ENCODE results near the gene TYK2.

The TYK2 gene

DNA sequence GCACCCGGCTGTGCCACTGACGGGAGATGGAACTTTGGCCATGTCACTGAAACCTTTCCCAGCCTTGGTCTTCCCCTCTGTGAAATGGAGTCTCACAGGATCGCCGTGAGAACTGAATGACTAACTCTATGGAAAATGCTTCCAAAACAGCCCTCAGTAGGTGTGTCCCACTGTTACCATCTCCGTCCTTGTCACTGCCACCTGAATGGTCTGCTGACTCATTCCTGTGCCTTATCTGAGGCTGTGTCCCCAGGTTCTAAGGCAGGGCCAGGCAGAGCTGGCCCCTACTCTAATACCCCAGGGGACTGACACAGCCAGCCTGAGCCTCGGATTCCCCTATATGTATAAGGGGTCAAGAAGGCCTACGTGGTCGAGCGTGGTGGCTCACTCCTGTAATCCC lies 18.4 kb upstream of the TYK2 start:
- no peak overlapping the region for H3K4me3 ChIP-seq (ENCODE audit: low read length)
- TF ChIP-seq, protein P1, sequence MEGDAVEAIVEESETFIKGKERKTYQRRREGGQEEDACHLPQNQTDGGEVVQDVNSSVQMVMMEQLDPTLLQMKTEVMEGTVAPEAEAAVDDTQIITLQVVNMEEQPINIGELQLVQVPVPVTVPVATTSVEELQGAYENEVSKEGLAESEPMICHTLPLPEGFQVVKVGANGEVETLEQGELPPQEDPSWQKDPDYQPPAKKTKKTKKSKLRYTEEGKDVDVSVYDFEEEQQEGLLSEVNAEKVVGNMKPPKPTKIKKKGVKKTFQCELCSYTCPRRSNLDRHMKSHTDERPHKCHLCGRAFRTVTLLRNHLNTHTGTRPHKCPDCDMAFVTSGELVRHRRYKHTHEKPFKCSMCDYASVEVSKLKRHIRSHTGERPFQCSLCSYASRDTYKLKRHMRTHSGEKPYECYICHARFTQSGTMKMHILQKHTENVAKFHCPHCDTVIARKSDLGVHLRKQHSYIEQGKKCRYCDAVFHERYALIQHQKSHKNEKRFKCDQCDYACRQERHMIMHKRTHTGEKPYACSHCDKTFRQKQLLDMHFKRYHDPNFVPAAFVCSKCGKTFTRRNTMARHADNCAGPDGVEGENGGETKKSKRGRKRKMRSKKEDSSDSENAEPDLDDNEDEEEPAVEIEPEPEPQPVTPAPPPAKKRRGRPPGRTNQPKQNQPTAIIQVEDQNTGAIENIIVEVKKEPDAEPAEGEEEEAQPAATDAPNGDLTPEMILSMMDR (IDR thresholded peaks at IDR 0.05; ENCODE audit: insufficient read depth, low read depth, low read length, missing control alignments), result no peak
- no peak for DNase-seq (ENCODE audit: low read depth)

DNA sequence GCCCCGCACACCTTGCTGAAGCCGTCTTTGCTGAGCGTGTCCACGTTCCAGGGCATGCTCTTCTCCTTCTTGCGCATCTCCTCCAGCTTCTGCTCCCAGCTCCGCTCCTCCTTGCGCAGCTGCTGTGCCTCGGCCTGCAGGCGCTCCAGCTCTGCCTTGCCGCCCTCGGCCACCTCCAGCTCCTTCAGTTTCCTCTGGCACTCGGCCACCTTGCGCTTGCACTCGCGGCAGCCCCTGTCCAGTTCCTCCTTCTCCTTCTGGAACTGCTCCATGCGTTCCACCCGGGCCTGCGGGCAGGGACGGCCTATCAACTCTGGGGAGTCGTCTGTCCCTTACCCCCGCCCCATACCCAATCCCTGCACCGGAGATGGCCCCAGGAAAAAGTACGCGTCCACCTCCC lies 15.5 kb upstream of the TYK2 start:
- DNase-seq (ENCODE audit: low read depth), result no peak
- no peak overlapping the region for H3K4me3 ChIP-seq (ENCODE audit: low read length)
- TF ChIP-seq, protein P1 (IDR thresholded peaks at IDR 0.05; ENCODE audit: insufficient read depth, low read depth, low read length, missing control alignments), result no peak

DNA sequence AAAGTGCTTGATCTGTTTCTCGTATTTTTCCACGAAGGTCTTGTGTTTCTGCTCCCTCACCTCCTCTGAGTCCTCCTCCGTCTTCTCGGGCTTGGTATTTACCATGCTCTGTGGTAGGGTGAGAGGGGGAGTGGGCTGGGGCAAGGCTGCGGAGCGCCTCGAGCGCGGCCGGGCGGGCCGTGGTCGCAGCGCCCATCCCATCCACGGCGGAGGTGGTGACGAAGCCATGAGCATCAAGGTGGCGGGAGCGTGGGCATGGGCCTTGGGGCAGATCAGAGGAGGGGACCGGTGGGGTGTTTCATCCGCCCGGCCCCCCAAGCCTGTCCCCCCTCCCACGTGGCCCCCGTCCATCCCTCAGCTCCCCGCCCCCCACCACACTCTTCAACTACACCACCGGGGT lies 15.1 kb upstream of the TYK2 start:
- TF ChIP-seq, protein P1 (IDR thresholded peaks at IDR 0.05; ENCODE audit: insufficient read depth, low read depth, low read length, missing control alignments), result no peak
- H3K4me3 ChIP-seq (ENCODE audit: low read length), result no peak overlapping the region
- no peak for DNase-seq (ENCODE audit: low read depth)

DNA sequence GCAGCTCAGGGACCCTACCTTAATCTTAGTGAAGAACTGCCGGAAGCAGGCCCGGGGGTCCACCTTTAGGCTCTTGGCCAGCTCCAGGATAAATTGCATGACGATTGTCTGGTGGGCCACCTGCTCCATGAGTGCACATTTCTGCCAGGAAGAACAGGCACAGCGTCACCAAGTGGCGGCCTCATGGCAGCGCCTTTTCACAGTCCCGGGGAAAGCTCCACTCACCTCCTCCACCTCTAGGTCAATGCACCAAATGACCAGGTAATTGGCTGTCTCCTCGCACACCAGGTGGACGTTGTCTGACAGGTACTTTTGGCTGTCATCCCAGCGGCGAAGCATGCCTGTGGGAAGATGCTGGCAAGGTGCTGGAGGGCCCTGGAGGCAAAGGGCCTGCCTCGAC lies 14.6 kb upstream of the TYK2 start:
- TF ChIP-seq, protein P1 (IDR thresholded peaks at IDR 0.05; ENCODE audit: insufficient read depth, low read depth, low read length, missing control alignments), result no peak
- no peak overlapping the region for H3K4me3 ChIP-seq (ENCODE audit: low read length)
- DNase-seq (ENCODE audit: low read depth), result no peak

DNA sequence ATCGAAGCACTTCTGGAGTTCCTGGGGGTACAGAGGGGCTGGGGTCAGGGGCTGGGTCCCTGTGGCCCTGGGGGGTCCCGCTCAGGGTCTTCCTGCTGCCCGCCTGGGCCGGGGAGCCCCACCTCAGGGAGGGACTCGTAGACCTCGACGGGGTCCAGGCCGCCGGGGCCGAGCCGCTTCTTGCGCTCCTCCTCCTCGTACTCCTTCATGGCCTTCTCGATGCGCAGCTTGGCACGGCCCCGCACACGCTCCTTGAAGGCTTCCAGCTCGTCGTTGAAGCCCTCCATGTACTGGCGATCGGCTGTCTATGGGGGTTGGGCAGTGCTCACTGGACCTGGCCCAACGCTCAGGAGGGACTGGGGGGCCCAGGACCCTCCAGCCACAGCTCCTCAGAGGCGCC lies 12.8 kb upstream of the TYK2 start:
- TF ChIP-seq, protein P1 (IDR thresholded peaks at IDR 0.05; ENCODE audit: insufficient read depth, low read depth, low read length, missing control alignments), result no peak
- H3K4me3 ChIP-seq (ENCODE audit: low read length), result no peak overlapping the region
- DNase-seq (ENCODE audit: low read depth), result no peak

DNA sequence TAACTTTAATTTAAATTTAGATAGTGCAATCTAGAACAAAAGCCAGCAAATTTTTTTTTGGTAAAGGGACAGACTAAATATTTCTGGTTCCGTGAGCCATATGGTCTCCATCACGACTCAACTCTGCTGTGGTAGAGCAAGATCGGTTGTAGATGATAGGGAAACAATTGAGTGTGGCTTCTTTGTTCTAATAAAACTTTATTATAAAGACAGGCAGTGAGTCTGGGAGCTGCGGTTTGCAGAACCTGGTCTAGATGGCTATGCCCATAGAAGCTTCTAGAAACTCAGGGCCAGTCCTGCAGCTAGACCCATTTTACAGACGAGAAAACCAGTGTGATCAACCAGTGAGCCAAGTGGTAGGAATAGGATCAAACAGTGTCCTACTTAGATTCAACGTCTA lies 11.7 kb upstream of the TYK2 start:
- no peak overlapping the region for H3K4me3 ChIP-seq (ENCODE audit: low read length)
- no peak for DNase-seq (ENCODE audit: low read depth)
- TF ChIP-seq, protein P1 (IDR thresholded peaks at IDR 0.05; ENCODE audit: insufficient read depth, low read depth, low read length, missing control alignments), result no peak

DNA sequence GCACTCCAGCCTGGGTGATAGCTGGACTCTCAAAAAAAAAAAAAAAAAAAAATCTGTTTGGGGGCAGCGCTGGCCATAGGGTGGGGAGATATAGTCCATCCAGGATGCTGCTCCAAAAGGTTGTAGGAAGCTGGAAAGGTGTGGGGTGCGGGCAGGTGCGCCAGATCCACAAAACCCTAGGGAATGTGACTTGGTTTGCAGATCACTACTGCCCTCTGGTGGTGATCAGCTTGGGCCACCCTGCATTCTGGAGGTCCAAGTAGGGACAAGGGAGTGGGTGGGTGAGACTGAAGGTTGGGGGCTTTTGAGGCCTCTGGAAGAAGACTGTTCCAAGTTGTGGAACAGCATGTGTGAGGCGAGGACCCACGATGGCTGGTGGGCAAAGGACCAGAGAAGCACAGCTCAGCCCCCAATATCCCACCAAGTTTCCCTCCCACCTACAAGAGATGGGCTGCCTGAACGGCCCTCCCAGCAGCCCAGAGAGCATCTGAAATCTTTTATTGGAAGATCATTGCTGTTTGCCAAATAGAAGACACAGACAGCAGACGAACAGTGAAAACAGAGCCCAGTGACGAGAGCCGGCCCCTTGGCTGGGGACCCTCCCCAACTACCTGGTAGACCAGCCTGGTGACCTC lies 10.4 kb upstream of the TYK2 start:
- no peak overlapping the region for H3K4me3 ChIP-seq (ENCODE audit: low read length)
- TF ChIP-seq, protein P1 (IDR thresholded peaks at IDR 0.05; ENCODE audit: insufficient read depth, low read depth, low read length, missing control alignments), result peak; percentile 93
- peak; percentile 85 for DNase-seq (ENCODE audit: low read depth)
